Measurements from ENCODE around the gene CCDC18. TPM values are rescaled to one million over a fixed set of nuclear protein-coding genes. Genes with fewer than 3 reads are reported as not detected.

Gene CCDC18
- polyA plus RNA-seq, 3 donors: 8.0 to 12.8 (median 10.9) TPM

GRCh38 chr1:93301131-93301530 lies 120.6 kb downstream of the CCDC18 start:
- DNase-seq: no peak

- DNase-seq: no peak
Measured at GRCh38 chr1:93302078-93302477, 121.6 kb downstream of the CCDC18 start.

GRCh38 chr1:93304716-93305138 lies 124.2 kb downstream of the CCDC18 start:
- DNase-seq: peak; percentile 60

- no peak for DNase-seq
Measured at GRCh38 chr1:93306920-93307319, 126.4 kb downstream of the CCDC18 start.

GRCh38 chr1:93313026-93313425 lies 132.5 kb downstream of the CCDC18 start:
- DNase-seq: no peak

- DNase-seq: no peak
Measured at GRCh38 chr1:93317207-93317606, 136.7 kb downstream of the CCDC18 start.

- DNase-seq: no peak
Measured at GRCh38 chr1:93317943-93318342, 137.4 kb downstream of the CCDC18 start.

- DNase-seq: no peak
Measured at GRCh38 chr1:93321720-93322119, 141.2 kb downstream of the CCDC18 start.

GRCh38 chr1:93322349-93322748 lies 141.8 kb downstream of the CCDC18 start:
- DNase-seq: peak; percentile 21

- no peak for DNase-seq
Measured at GRCh38 chr1:93323185-93323820, 142.8 kb downstream of the CCDC18 start.

GRCh38 chr1:93324486-93325464 lies 144.3 kb downstream of the CCDC18 start:
- no peak for DNase-seq

Other genes starting within 250 kb of the CCDC18 start
- gene DIPK1A, start 219.3 kb upstream of the CCDC18 start, polyA plus RNA-seq (ENCODE audit: insufficient read length in 3 of 3): 1 to 10 TPM; 6.7 to 8.9 (median 7.7) TPM
- 10 to 100 TPM; 41.8 to 68.6 (median 60.8) TPM for gene MTF2, start 101.4 kb upstream of the CCDC18 start, polyA plus RNA-seq (ENCODE audit: insufficient read length in 3 of 3)
- gene TMED5, start 311 bp upstream of the CCDC18 start, polyA plus RNA-seq (ENCODE audit: insufficient read length in 3 of 3): 10 to 100 TPM; 76.7 to 99.9 (median 77.9) TPM
- gene DR1, start 165.2 kb downstream of the CCDC18 start, polyA plus RNA-seq (ENCODE audit: insufficient read length in 3 of 3): 10 to 100 TPM; 51.8 to 58.5 (median 58.0) TPM

All from renal pelvis (tissue), 4 donors.